ENCODE results near the gene RGPD8.
"Not testable (repeated sequence)": the region's sequence is repeated elsewhere in the genome, so short reads cannot be mapped to it uniquely, and the experiment has no call there.

Gene RGPD8

DNA sequence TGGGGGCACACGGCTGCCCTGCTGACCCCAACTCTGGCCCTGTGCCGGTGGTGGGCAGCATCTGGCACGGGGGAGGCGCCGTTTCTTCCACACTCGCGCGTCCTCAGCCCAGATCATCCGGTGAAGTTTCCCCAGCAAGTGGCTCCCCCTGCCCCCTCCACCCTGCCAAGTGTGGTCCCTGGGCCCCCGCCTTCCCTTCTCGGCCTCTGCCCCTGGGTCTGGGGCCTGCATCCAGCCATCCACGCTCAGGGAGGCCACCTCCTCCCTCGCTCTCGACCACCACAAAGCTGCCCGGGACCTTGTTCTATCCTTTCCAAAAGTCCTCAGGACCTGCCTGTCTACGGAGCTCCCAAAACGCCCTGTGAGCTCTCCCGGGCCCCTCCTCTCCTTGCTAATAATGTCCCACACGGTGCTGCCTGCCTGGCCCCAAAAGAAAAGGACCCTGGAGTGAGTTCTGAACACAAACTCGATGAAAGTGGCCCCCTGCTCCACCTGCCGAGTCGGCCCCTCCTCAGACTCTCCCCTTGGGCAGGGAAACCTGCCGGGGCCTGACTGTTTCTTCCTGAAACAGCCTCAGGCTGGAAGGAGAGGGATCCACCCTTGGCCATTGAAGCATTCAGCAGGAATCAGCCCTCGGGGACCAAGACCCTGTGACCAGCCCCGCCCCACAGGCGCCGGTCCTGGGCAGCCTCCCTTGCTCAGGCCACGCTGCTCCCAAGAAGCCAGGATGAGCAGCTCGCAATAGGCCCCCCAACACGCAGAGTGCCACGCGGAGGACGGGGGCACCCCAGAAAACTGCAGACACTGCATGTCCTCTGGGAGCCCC lies 1.7 kb upstream of the RGPD8 start:
- not testable (repeated sequence) for DNase-seq

DNA sequence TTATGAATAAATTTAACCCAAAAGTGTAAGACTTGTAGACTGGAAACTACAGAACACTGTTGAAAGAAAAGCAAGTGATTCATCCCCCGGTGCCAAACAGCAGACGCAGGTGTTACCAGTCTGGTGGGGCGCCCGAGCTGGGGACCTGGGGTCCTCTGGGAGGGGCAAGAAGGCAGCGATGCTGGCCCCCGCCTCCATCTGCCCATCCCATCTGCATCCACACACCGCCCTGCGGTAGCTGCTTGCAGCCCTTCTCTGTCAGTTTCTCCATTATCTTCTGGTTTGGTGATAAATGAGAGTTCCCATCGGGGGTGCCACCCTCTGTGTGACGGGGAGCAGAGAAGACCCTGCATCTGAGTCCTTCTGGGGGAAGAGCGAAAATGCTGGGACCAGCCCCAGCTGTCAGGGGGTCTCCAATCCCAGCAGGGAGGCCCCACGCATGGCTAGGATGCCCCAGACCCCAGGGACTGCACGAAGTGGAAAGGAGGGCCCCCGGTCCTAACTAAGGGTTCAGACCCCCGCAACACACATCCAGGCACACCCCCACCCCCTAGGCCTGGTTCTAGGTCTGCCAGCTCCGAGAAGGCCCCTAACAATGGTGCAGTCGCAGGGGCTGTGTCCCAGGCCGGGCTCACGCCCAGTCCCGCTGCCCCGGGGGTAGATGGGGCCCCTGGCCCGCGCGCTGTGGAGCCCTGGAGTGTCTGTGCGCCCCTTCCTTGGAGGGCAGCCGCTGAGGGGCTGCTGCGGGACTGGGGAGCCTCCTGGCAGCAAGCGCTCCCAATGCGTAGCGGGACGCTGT lies 686 bp upstream of the RGPD8 start:
- no peak for DNase-seq

DNA sequence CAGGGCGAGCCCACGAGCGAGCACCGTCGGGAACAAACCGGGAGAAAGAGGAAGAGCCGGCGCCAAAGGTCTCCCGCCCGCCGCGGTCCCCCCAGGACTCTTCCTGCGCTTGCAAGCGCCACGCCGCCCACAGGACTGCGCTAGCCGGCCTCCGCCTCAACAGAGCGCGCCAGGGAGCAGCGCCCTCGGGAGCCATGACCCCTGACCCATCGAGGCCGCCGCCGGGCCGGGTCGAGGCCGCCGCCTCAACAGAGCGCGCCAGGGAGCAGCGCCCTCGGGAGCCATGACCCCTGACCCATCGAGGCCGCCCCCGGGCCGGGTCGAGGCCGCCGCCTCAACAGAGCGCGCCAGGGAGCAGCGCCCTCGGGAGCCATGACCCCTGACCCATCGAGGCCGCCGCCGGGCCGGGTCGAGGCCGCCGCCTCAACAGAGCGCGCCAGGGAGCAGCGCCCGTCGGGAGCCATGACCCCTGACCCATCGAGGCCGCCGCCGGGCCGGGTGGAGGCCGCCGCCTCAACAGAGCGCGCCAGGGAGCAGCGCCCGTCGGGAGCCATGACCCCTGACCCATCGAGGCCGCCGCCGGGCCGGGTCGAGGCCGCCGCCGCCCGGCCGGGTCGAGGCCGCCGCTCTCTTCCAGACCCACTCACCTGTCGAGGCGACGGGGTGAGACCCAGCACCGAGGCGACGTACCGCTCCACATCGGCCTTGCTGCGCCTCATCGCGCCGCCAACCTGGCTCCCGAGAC lies 538 bp downstream of the RGPD8 start:
- DNase-seq = not testable (repeated sequence)

DNA sequence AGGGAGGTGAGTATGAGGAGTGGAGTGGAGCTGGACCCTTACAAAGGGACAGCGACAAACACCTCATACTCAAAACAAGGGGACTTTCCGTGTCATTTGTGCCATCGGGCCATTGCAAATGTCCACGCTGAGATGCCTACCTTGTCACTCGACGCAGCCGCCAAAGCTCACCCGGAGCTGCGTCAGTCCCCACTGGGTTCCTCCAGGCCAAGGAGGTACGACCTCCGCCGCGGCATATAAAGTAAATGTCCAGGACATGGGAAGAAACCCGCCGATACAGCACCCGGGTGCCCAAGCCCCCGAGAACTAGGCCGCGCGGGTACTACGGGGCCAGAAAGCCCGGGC lies 1.1 kb downstream of the RGPD8 start:
- DNase-seq = not testable (repeated sequence)

DNA sequence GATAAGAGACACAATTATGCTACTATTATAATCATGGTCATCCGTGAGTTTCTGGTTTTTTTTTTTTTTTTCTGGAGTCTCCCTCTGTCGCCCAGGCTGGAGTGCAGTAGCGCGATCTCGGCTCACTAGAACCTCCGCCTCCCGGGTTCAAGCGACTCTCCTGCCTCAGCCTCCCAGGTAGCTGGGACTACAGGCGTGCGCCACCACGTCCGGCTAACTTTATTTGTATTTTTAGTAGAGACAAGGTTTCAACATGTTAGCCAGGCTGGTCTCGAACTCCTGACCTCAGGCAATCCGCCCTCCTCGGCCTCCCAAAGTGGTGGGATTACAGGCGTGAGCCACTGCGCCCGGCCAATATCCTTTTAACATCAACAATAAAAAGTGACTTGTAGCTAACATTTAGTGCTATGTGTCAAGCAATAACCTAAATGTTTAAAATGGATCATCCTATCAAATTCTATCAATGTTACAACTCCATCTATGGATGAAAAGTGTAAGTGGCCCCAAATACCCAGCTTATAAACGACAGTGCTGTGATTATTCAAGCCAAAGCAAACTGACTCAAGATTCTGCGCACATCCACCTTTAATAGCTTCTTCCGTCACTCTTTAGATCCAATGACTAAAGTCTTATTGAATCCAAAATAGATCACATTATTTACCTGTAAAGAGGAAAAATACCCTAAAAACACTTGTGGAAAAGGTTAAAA lies 1.7 kb downstream of the RGPD8 start:
- DNase-seq = peak; percentile 39

DNA sequence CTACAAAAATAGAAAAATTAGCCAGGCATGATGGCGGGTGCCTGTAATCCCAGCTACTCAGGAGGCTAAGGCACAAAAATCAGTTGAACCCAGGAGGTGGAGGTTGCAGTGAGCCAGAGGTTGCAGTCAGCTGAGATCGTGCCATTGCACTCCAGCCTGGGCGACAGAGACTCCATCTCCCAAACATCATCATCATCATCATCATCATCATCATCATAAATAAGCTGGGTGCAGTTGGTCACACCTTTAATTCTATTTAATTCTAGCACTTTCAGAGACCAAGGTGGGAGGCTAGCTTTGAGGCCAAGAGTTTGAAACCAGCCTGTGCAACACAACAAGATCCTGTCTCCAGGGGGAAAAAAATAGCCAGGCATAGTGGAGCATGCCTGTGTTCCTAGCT lies 8.9 kb downstream of the RGPD8 start:
- not testable (repeated sequence) for DNase-seq

DNA sequence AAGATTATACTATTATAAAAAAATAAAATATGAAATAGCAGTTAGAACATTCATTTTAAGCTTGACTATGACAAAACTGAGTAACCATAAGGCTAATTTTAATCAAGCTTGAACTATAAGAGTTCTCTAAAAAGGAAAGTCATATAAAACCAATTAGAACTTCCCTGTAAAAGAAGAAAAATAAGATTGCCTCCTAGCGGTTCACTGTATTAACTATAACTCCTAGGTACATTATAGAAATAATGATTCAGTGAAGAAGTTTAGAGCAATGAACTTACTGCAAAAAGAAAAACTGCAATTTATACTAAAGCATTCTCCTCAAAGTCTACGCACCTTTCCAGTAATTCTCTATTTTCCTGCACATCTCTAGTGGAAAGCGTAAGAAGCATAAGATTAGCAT lies 16.6 kb downstream of the RGPD8 start:
- DNase-seq = not testable (repeated sequence)

DNA sequence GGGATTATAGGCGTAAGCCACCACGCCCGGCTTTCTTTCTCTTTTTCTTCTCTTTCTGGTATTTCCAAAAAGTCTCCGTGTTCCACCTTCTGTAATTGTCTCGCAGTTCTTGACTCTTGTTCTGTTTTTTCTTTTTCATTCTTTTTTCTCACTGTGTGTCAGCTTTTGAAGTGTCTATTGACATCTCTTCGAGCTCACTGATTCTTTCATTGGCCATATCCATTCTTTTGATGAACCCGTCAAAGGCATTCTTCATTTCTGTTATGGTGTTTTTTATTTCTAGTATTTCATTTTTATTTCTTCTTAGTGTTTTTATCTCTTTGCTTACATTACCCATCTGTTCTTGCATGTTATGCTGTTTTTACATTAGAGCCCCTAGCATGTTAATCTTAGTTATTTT lies 73.4 kb downstream of the RGPD8 start:
- not testable (repeated sequence) for DNase-seq

DNA sequence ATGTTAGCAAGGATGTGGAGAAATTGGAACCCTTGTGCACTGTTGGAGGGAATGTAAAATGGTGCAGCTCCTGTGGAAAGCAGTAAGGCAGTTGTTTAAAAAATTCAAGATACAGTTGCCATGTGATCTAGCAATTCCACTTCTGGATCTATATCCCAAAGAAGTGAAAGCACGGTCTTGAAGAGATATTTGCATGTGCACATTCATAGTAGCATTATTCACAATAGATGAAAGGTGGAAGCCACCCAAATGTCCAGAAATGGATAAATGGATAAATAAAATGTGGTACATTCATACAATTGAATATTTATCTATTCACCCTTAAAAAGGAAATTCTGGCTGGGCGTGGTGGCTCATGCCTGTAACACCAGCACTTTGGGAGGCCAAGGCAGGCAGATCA lies 79.1 kb downstream of the RGPD8 start:
- DNase-seq = not testable (repeated sequence)

DNA sequence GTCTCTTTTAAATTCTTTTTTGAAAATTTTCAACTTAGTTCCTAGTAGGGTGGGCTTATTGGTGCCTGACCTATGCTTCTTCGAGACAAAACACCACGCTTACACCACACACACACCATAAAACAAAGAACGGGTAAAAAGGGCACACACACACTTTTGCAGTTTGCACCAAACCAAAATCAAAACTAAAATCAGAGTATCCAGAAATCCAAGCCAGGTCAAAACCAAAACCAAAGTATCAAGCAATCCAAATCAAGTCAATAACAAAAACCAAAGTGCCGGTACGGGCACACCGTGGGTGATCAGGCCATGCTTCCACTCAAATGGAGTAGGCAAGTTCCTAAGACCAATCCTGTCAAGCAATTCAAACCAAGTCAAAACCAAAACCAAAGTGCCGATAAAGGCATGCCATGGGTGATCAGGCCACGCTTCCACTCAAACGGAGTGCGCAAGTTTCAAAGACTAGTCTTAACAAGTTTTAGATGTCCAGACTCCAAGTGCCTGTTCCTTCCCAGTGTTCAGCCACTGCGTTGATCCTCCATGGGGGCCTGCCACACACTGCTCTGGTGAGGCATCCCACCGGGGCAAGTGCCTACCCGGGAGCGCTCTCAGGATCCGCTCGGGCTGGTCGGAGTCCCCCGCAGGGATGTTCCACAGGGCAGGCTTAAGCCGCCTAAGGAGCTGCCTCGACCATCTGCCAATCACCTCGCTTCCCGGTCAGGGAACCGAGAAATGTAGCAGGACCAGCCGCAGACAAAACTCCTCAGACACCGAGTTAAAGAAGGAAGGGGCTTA lies 80.4 kb downstream of the RGPD8 start:
- DNase-seq = not testable (repeated sequence)

DNA sequence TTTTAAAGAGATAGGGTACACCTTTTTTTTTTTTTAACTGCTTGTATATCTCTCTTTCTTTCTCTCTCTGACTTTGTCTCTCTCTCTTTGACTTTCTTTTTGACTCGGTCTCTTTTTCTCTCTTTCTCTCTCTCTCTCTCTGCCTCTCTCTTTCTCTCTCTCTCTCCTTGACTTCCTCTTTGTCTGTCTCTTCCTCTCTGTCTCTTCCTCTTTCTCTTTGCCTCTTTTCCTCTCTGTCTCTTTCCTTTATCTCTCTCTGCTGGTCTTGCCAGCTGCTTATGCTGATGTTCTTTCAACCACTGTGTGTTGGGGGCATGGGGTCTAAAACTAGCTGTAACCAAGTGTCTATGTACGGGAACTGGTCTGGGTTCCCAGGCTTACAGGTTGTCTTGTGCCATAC lies 81.2 kb downstream of the RGPD8 start:
- DNase-seq = not testable (repeated sequence)

DNA sequence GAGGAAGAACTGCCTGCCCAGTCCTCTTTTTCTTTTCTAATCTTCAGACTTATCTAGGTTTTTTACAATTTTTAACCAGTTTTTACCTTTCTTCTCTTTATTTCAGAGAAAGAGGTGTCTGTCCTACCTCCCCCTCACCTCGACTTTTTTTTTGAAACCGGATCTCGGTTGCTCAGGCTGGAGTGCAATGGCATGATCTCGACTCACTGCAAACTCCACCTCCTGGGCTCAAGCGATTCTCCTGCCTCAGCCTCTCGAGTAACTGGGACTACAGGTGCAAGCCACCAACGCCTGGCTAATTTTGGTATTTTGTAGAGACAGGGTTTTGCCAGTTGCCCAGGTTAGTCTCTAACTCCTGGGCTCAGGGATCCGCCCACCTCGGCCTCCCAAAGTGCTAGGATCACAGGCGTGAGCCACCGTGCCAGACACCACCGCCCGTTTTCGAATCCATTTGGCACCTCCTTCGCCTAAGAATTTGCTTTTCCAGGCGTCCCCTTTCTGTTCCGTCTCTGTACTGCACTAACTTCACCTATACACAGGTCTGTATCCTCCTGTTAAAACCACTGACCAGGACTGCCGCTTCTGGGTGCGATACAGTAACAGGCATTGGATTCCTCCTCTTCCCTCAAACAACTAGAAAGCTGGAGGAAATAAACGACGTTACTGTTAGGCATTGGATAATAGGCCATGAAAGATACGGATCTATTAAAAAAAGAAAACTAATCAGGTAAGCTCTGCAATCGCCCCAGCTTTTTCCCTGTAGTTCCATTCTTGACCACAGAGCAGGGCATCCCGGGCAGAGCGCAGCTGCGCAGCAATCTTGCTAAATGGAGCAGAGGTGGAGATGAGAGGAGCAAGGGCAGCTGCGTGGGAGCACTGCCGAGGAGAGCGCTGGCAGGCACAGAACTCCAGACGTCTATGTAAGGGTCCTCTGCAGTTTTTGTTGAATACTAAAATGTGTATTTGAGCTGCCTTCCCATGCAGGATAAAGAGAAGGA lies 88.1 kb downstream of the RGPD8 start:
- DNase-seq = no peak

DNA sequence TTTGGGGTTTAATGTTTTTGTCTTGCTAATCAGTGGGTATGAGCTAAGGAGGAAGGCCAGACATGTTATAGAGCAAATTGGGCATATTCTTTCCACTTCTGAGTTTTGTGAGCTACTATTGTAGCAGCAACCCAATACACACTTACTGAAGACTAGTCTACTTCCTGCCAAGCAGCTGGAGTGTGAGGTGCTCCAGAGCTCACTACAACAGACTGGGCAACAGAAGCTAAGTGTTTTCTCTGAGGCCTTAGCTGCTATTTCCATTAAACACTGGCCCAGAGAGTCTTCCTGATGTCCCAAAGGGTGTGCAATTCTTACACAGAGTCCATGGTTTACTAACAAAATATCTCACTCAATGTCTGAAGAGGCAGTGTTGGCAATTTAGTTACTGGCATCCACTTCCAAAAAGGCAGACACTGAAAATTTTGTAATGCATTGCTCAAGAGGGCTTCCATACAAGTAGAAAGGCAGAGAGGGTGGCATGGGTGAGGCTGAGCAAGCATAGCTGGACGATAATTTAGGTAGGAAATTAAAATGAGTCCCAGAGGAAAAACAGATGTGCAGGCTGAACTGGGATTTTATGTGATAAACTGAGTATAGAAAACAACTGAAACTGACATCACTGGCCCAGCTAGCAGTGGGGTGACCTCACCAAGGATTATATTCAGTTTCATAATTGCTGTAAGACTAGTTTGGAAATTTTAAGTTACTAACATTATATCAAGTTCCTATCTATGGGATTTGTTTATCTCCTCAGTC lies 89.4 kb downstream of the RGPD8 start:
- DNase-seq = no peak

DNA sequence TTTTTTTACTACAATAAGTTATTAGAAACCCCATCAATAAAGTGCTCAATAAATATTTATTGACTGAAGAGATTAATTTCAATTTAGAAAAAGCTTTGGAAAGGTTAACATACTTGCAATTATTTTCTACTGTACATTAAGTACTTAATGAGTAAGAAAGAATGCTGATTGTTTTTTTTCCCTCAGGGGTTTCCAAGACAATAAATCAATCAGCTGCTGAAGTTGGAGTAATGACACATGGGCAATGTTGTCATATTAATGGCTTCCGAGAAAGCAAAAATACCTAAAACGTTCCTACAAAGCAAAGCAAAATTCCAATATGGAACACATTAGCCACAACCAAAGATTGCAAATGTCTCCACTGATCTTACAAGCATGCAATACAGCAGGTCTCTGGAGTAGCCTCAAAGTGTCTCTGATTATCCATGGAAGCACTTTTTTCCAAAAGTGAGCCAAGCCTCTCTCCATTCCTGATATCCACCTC lies 91.3 kb downstream of the RGPD8 start:
- peak; percentile 29 for DNase-seq

DNA sequence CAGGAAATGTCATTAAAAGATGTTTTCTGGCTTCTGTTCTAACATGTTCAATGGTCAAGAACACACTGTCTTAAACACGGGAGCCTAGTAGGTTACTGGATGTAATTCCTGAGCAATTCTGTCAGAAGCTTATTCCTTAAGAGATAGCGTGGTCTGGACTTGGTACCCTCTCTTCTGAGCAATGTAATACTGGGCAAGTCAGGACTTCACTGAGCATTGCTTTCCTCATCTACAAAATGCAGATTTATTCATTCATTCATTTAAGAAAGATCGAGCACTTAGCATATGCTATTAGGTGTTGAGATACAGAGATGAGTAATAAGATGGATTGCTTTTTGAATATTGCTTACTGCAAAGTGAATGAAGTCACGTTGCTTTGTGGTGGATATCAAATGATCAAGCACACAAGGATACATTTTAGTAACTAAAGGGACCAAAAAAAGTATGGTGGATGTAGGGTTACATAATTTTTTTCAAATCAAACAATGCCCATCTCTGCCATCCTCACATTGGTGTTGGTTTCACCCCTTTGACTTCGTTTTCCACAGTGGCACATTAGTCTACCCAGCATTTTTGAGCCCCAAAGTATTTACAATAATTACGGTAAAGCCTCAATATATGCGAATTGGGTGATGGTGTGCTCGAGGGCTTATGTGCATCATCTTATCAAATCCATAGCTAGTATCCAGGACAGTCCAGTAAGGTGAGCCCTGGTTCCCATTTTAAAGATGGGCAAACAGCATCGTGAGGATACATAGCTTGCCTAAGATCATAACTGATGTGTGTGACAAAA lies 92.8 kb downstream of the RGPD8 start:
- no peak for DNase-seq

DNA sequence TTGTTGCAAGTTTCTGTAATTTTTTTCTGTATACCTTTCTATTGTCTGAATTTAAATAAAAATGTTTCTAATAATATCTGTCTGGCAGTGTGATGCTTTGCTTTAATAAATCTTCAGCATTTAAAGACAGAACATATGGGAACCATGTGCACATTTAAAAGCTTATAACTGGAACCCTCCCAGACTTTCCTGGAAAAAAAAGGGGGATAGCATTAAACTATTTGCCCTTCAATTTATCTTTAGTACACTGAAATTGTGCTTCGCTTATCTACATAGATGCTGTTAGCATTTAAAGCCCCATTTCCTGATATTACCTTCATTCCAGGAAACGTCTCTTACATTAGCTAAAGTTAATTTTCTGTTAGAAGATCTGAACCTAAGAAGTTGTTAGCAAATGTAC lies 93.5 kb downstream of the RGPD8 start:
- DNase-seq = no peak

DNA sequence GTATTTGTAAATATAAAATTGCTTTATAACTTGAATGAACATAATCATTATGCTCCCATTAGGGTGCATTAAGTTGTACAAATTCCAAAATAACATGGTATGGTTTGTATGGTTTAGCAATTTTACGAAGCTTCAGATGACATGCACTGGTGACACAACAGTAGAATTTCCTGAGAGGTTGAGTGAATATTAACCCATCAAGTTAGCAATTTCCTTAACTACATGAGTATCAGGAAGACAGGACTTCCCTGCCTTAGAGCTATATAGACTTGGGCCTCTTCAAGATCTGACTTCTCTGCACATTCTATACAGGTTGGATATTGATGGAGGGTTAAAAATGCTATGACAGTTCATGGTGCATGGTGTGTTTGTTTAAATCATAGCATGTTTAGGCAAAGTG lies 97.8 kb downstream of the RGPD8 start:
- DNase-seq = no peak

DNA sequence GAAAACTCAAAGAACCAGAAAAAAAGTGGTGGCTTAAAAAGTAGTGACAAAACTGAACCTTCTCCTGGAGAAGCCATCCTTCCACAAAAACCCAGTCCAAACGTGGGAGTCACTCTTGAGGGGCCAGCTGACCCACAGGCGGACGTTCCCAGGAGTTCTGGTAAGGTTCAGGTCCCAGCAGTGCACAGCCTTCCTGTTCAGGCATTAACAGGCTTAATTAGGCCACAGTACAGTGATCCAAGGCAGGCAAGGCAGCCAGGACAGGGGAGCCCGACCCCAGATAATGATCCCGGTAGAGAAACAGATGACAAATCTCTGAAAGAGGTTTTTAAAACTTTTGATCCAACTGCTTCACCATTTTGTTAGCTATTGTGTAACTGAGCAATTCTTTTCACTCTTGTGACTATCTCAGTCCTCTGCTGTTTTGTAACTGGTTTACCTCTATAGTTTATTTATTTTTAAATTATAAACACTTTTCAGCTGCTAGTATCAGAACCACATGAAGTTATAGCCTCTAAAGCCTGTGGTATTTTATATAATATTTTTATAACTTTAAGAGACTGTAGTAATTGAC lies 101.2 kb downstream of the RGPD8 start:
- DNase-seq = no peak

DNA sequence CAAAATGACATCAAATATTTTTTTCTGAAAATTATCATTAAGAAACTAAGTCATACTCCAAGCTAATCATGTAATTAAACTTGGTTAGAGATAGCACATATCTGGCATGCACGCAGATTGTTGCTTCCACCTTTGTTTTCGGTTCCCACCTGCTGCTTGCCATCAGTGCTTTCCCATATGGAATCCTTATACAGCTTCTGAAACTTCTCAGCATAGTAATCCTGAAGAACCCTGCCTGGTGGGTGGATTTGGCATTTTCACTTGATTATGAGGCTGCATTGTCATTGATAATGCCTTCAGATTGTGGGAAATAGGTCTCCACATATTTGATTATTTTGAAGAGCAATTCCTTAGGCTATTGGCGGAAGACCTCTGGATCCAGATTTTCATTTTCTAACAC lies 110.5 kb downstream of the RGPD8 start:
- DNase-seq = no peak

Measured in fibroblast of skin of right quadriceps (primary cell).